ENCODE measurements around the gene CTNNA2.

DNA sequence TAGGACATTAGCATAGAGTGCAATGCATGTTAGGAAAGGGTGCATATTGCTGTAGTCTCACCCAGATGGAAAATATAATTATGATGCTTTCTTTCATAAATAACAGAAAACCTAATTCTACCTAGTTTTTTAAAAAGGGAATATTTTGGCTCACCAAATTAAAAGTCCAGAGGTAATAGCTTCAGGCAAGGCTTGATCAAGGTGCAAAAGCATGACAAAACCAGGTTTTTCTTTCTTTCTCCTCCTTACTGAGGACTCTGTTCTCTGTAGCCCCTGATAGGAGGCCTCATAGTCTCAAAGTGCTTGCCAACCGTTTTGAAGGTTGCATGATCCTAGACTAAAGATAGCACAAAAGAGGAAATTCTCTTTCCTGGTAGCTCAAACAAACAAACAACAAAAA lies 349.9 kb downstream of the CTNNA2 start:
- TF ChIP-seq, protein P1, sequence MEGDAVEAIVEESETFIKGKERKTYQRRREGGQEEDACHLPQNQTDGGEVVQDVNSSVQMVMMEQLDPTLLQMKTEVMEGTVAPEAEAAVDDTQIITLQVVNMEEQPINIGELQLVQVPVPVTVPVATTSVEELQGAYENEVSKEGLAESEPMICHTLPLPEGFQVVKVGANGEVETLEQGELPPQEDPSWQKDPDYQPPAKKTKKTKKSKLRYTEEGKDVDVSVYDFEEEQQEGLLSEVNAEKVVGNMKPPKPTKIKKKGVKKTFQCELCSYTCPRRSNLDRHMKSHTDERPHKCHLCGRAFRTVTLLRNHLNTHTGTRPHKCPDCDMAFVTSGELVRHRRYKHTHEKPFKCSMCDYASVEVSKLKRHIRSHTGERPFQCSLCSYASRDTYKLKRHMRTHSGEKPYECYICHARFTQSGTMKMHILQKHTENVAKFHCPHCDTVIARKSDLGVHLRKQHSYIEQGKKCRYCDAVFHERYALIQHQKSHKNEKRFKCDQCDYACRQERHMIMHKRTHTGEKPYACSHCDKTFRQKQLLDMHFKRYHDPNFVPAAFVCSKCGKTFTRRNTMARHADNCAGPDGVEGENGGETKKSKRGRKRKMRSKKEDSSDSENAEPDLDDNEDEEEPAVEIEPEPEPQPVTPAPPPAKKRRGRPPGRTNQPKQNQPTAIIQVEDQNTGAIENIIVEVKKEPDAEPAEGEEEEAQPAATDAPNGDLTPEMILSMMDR (IDR thresholded peaks at IDR 0.05), result no peak
- TF ChIP-seq POLR2AphosphoS5 (IDR thresholded peaks at IDR 0.05; ENCODE audit: low read depth, low read length), result no peak

Measured in Panc1 (cell line).